Jurkat, Clone E6-1 (cell line): ENCODE results near the gene SMAP1.

Experiments used
- DNase-seq: peaks from one replicate; pipeline ENCODE4 v3.0.0-alpha.2; 2011; ENCODE audit warnings: low read depth, low spot score
- H3K4me3 ChIP-seq: 2 replicates; pipeline ENCODE4 v1.5.1; 2011; ENCODE audit warnings: mild to moderate bottlenecking, low read length, control low read depth, moderate library complexity

Gene SMAP1

GRCh38 chr6:70675822-70676221, 8.1 kb downstream of the SMAP1 start:
- no peak for DNase-seq
- no peak overlapping the region for H3K4me3 ChIP-seq

- no peak for DNase-seq
- H3K4me3 ChIP-seq = no peak overlapping the region
Measured at GRCh38 chr6:70676821-70677220, 9.1 kb downstream of the SMAP1 start.

- no peak for DNase-seq
- no peak overlapping the region for H3K4me3 ChIP-seq
Measured at GRCh38 chr6:70680396-70680795, 12.7 kb downstream of the SMAP1 start.

- no peak overlapping the region for H3K4me3 ChIP-seq
- no peak for DNase-seq
Measured at GRCh38 chr6:70684794-70685493, 17.3 kb downstream of the SMAP1 start.

- no peak for DNase-seq
- no peak overlapping the region for H3K4me3 ChIP-seq
Measured at GRCh38 chr6:70685494-70686180, 18.0 kb downstream of the SMAP1 start.

GRCh38 chr6:70686548-70687133, 19.0 kb downstream of the SMAP1 start:
- H3K4me3 ChIP-seq = no peak overlapping the region
- DNase-seq = peak; percentile 46

- DNase-seq = peak; percentile 51
- no peak overlapping the region for H3K4me3 ChIP-seq
Measured at GRCh38 chr6:70693887-70694286, 26.2 kb downstream of the SMAP1 start.

GRCh38 chr6:70694371-70694770, 26.7 kb downstream of the SMAP1 start:
- no peak for DNase-seq
- H3K4me3 ChIP-seq = no peak overlapping the region

GRCh38 chr6:70700922-70701876, 33.5 kb downstream of the SMAP1 start:
- H3K4me3 ChIP-seq = no peak overlapping the region
- DNase-seq = no peak

- DNase-seq = no peak
- H3K4me3 ChIP-seq = no peak overlapping the region
Measured at GRCh38 chr6:70705772-70706171, 38.1 kb downstream of the SMAP1 start.

- H3K4me3 ChIP-seq = no peak overlapping the region
Measured at GRCh38 chr6:70706491-70707123, 38.9 kb downstream of the SMAP1 start.

GRCh38 chr6:70707893-70708292, 40.2 kb downstream of the SMAP1 start:
- no peak overlapping the region for H3K4me3 ChIP-seq
- DNase-seq = no peak

More at GRCh38 chr6:70706491-70707123, 38.9 kb downstream of the SMAP1 start:
- peak; percentile 49 for DNase-seq

GRCh38 chr6:70708448-70708847, 40.8 kb downstream of the SMAP1 start:
- H3K4me3 ChIP-seq = no peak overlapping the region
- no peak for DNase-seq

GRCh38 chr6:70709826-70710225, 42.1 kb downstream of the SMAP1 start:
- DNase-seq = no peak

GRCh38 chr6:70714716-70715257, 47.1 kb downstream of the SMAP1 start:
- DNase-seq = no peak
- no peak overlapping the region for H3K4me3 ChIP-seq

More at GRCh38 chr6:70709826-70710225, 42.1 kb downstream of the SMAP1 start:
- no peak overlapping the region for H3K4me3 ChIP-seq

- no peak for DNase-seq
- no peak overlapping the region for H3K4me3 ChIP-seq
Measured at GRCh38 chr6:70717038-70717801, 49.5 kb downstream of the SMAP1 start.

GRCh38 chr6:70724524-70724923, 56.8 kb downstream of the SMAP1 start:
- DNase-seq = no peak
- no peak overlapping the region for H3K4me3 ChIP-seq
